Body of pancreas (tissue), 4 donors: Measurements from ENCODE around the gene IREB2.

Source experiments
- CTCF ChIP-seq, 7 experiments: fragments of 450-650 bp in 4 of 7; fragments of 200-600 bp in 3 of 7; sonication (generic) in 3 of 7; IDR thresholded peaks; one replicate each; pipeline ENCODE4 v1.5.1; 2016 to 2019; ENCODE audit warnings: antibody characterized with exemption in 7 of 7
- POLR2A ChIP-seq, 3 donors: fragments of 450-650 bp; IDR thresholded peaks; one replicate each; pipeline ENCODE4 v1.6.1; 2016; ENCODE audit warnings: antibody characterized with exemption in 3 of 3, mild to moderate bottlenecking in 2 of 3

- no peak for TF ChIP-seq CTCF (IDR thresholded peaks at IDR 0.05)
- no peak for TF ChIP-seq POLR2A (IDR thresholded peaks at IDR 0.05)
These were observed 23.3 kb downstream of the IREB2 start for GRCh38 chr15:78461171-78461888.
